ENCODE results near the gene RBM19. TPM values are rescaled to one million over a fixed set of nuclear protein-coding genes. Genes with fewer than 3 reads are reported as not detected.

RBM19 gene
- total and polyA plus RNA-seq, 11 donors: 12.7 to 27.1 (median 17.4) TPM

GRCh38 chr12:113983265-113983664, 17.1 kb upstream of the RBM19 start:
- intact Hi-C loops (cut with DNase I): loop anchor here in 7 of 10 donors (2.0 to 10.0 kb wide), 6 partner anchors 524 to 1932 kb away; no protein-coding TSS in a partner anchor
- ATAC-seq: no peak
- no peak overlapping the region for H3K27ac ChIP-seq
- no peak overlapping the region for H3K4me3 ChIP-seq
- H3K4me1 ChIP-seq: no peaks in the 10 kb centered on the region
- no peaks in the 10 kb centered on the region for H3K36me3 ChIP-seq
- no peak for DNase-seq
- H3K9me3 ChIP-seq: no peaks in the 10 kb centered on the region
- TF ChIP-seq CTCF (IDR thresholded peaks at IDR 0.05): no peak
- no peak for TF ChIP-seq POLR2A (IDR thresholded peaks at IDR 0.05)
- H3K27me3 ChIP-seq: peaks cover 0 to 29% (median 7%) of the 10 kb centered on the region in 9 donors
- 4 to 20% (median 16%) methylated on average over 2 of the region's 2 CpGs for WGBS, 4 donors

GRCh38 chr12:113981876-113982275, 15.8 kb upstream of the RBM19 start:
- intact Hi-C loops (cut with DNase I): loop anchor here in 9 of 10 donors (2.0 to 10.0 kb wide), 6 partner anchors 525 to 1933 kb away; no protein-coding TSS in a partner anchor
- H3K4me3 ChIP-seq: no peak overlapping the region
- TF ChIP-seq CTCF (IDR thresholded peaks at IDR 0.05) (no peak), POLR2A (IDR thresholded peaks at IDR 0.05) (no peak)
- ATAC-seq (no peak), DNase-seq (no peak)
- WGBS, 4 donors: 91 to 100% (median 96%) methylated on average over 3 of the region's 3 CpGs
- H3K9me3 ChIP-seq: no peaks in the 10 kb centered on the region
- peaks cover 0 to 29% (median 3%) of the 10 kb centered on the region in 9 donors for H3K27me3 ChIP-seq
- H3K36me3 ChIP-seq: no peaks in the 10 kb centered on the region
- H3K4me1 ChIP-seq: no peaks in the 10 kb centered on the region
- H3K27ac ChIP-seq: no peak overlapping the region

GRCh38 chr12:113980537-113981337, 14.6 kb upstream of the RBM19 start:
- ATAC-seq: peak in 3 of 4 donors; percentile 57 to 73 (median 67)
- Histone ChIP-seq H3K27ac (no peak overlapping the region), H3K36me3 (no peaks in the 10 kb centered on the region), H3K4me1 (no peaks in the 10 kb centered on the region), H3K27me3 (peaks cover 0 to 36% (median 10%) of the 10 kb centered on the region in 9 donors), H3K9me3 (no peaks in the 10 kb centered on the region), H3K4me3 (no peak overlapping the region)
- DNase-seq: peak in 1 of 5 donors; percentile 34
- whole genome bisulfite sequencing, 4 donors: 18 to 19% (median 18%) methylated on average over 12 of the region's 12 CpGs
- TF ChIP-seq CTCF (IDR thresholded peaks at IDR 0.05) (peak; percentile 77 to 96 (median 88)), POLR2A (IDR thresholded peaks at IDR 0.05) (no peak)
- intact Hi-C loops (cut with DNase I): loop anchor here (1.0 to 10.0 kb wide), 7 partner anchors 527 to 1934 kb away; no protein-coding TSS in a partner anchor

- 48 to 69% (median 55%) methylated on average over 2 of the region's 2 CpGs for WGBS, 4 donors
Measured at GRCh38 chr12:113980054-113980453, 13.9 kb upstream of the RBM19 start.

More at GRCh38 chr12:113980054-113980453, 13.9 kb upstream of the RBM19 start:
- Histone ChIP-seq H3K9me3 (no peaks in the 10 kb centered on the region), H3K4me3 (no peak overlapping the region), H3K36me3 (no peaks in the 10 kb centered on the region), H3K27me3 (peaks cover 0 to 42% (median 10%) of the 10 kb centered on the region in 9 donors), H3K4me1 (no peaks in the 10 kb centered on the region), H3K27ac (no peak overlapping the region)
- no peak for DNase-seq
- TF ChIP-seq CTCF (IDR thresholded peaks at IDR 0.05): no peak
- TF ChIP-seq POLR2A (IDR thresholded peaks at IDR 0.05): no peak
- intact Hi-C loops (cut with DNase I): loop anchor here (1.0 to 10.0 kb wide), 7 partner anchors 527 to 1935 kb away; no protein-coding TSS in a partner anchor
- no peak for ATAC-seq

All from heart left ventricle (tissue), 16 donors.